CD4-positive, CD25-positive, alpha-beta regulatory T cell (primary cell): ENCODE data around the gene SPRYD3. TPM values are rescaled to one million over a fixed set of nuclear protein-coding genes. Genes with fewer than 3 reads are reported as not detected.

Experiments
- ATAC-seq, 2 donors: fragments of 150-1000 bp; cut with Tn5 transposase; one replicate each; pipeline ENCODE4 v1.10.0; 2021; ENCODE audit warnings: low read depth in 2 of 2, moderate number of reproducible peaks in 2 of 2, moderate library complexity in 1 of 2
- DNase-seq, 3 donors: peaks; one replicate each; pipeline versions ENCODE4 v3.0.0 to v3.0.0-alpha.2; 2012 to 2022; ENCODE audit warnings: mixed read lengths in 1 of 3
- H3K27ac ChIP-seq: one replicate; pipeline ENCODE4 v1.7.0; 2013; ENCODE audit warnings: mild to moderate bottlenecking, low read length; ENCODE audit not compliant: insufficient read depth, poor library complexity, severe bottlenecking
- H3K27me3 ChIP-seq: one replicate; pipeline ENCODE4 v1.7.0; 2013; ENCODE audit warnings: low read length; ENCODE audit not compliant: control insufficient read depth, insufficient read depth
- H3K36me3 ChIP-seq: one replicate; pipeline ENCODE4 v1.7.0; 2013; ENCODE audit warnings: mild to moderate bottlenecking, low read length, moderate library complexity; ENCODE audit not compliant: control insufficient read depth, insufficient read depth
- H3K4me1 ChIP-seq: 2 replicates; pipeline ENCODE4 v1.7.0; 2013; ENCODE audit warnings: mild to moderate bottlenecking, low read length; ENCODE audit not compliant: insufficient read depth, control insufficient read depth, poor library complexity, severe bottlenecking
- H3K4me3 ChIP-seq: one replicate; pipeline ENCODE4 v1.7.0; 2013; ENCODE audit warnings: low read depth, mild to moderate bottlenecking, low read length, moderate library complexity
- H3K9me3 ChIP-seq, 2 experiments: 1 replicate in 1 of 2; 2 replicates in 1 of 2; pipeline ENCODE4 v1.7.0; 2013; ENCODE audit warnings: low read length in 2 of 2, mild to moderate bottlenecking in 1 of 2, moderate library complexity in 1 of 2; ENCODE audit not compliant: control insufficient read depth in 2 of 2
- H3K27ac Mint-ChIP-seq, 3 donors: one replicate each; pipeline ENCODE4 v1.8.0; 2020 to 2022; ENCODE audit warnings: mild to moderate bottlenecking in 3 of 3, mixed read lengths in 3 of 3, moderate library complexity in 2 of 3
- H3K27me3 Mint-ChIP-seq: one replicate; pipeline ENCODE4 v1.8.0; 2022; ENCODE audit warnings: mild to moderate bottlenecking, mixed read lengths
- H3K36me3 Mint-ChIP-seq: one replicate; pipeline ENCODE4 v1.8.0; 2020; ENCODE audit warnings: mixed read lengths
- H3K4me1 Mint-ChIP-seq, 4 donors: one replicate each; pipeline ENCODE4 v1.8.0; 2020 to 2022; ENCODE audit warnings: mixed read lengths in 4 of 4, mild to moderate bottlenecking in 1 of 4
- H3K4me3 Mint-ChIP-seq, 4 donors: one replicate each; pipeline ENCODE4 v1.8.0; 2020 to 2022; ENCODE audit warnings: mild to moderate bottlenecking in 4 of 4, mixed read lengths in 4 of 4, moderate library complexity in 3 of 4
- H3K9me3 Mint-ChIP-seq, 7 donors: one replicate each; pipeline ENCODE4 v1.8.0; 2020 to 2022; ENCODE audit warnings: mixed read lengths in 7 of 7, mild to moderate bottlenecking in 3 of 7, moderate library complexity in 2 of 7
- polyA plus RNA-seq, 4 donors: library from polyadenylated mRNA; unstranded; fragments of 300-500 nt; fragmentation: Illumina TruSeq; gene quantifications; one replicate each; pipeline ENCODE4 v1.2.3, GENCODE V29; 2021
- total RNA-seq: library from RNA; stranded (reverse); gene quantifications from one replicate; pipeline ENCODE4 v1.2.3, GENCODE V29; 2022

SPRYD3 gene
- total and polyA plus RNA-seq, 5 donors from 2014 or later = 25.9 to 59.2 (median 43.1) TPM

GRCh38 chr12:53100466-53101151 is 21.4 kb upstream of the SPRYD3 start:
- H3K27ac ChIP-seq = no peak overlapping the region
- H3K4me3 ChIP-seq = no peak overlapping the region
- no peak for ATAC-seq
- peak overlapping the region in 1 of 3 donors; percentile 14 for H3K27ac Mint-ChIP-seq
- H3K36me3 Mint-ChIP-seq = no peaks in the 10 kb centered on the region
- H3K36me3 ChIP-seq = no peaks in the 10 kb centered on the region
- no peaks in the 10 kb centered on the region for H3K9me3 ChIP-seq
- peaks cover 4% of the 10 kb centered on the region for H3K27me3 ChIP-seq
- peaks cover 43% of the 10 kb centered on the region for H3K4me1 ChIP-seq
- peaks cover 17% of the 10 kb centered on the region for H3K27me3 Mint-ChIP-seq
- DNase-seq = no peak
- peaks cover 0 to 39% (median 22%) of the 10 kb centered on the region in 4 donors for H3K4me1 Mint-ChIP-seq
- H3K9me3 Mint-ChIP-seq = peaks cover 0 to 4% (median 0%) of the 10 kb centered on the region in 7 donors
- no peak overlapping the region for H3K4me3 Mint-ChIP-seq

DNA sequence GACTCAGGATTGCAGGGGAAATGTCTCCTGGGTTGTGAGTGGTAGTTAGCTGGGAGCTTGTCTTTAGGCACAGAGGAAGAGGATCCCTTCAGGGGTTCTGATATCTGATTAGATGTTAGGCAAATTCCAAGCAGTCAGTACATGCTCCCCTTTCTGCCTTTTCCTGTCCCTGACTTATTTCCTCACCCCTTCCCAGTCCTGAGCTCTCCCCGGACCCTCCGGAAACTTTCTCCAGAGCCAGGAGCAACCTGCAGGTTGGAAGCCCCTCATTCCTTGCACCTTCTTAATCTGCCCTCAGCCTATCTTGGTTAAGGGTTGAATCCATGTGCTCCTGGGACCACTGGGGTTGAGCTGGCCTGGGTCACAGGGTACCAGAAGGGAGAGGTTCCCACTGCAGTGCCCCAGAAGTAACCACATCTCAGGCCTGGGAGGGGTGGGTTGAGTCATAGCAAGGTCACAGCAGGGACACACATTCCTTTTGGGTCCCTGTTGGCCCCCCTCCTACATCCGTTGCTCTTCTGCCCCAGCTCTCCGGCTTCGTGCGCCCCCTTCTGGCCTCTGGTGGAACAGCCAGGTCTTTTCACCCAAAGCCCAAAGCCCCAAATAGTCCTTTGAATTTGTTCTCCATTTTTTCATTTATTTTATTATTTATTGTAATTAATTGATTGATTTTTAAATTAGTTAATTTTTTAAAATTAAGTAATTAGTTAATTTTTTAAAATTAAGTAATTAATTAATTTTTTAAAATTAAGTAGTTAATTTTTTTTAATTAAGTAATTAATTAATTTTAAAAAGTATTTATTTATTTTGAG is 20.1 kb upstream of the SPRYD3 start:
- Mint-ChIP-seq H3K27me3 (peaks cover 18% of the 10 kb centered on the region), H3K36me3 (no peaks in the 10 kb centered on the region), H3K4me3 (peak overlapping the region; percentile 47 to 71 (median 59)), H3K27ac (peak overlapping the region in 1 of 3 donors; percentile 31), H3K9me3 (peaks cover 0 to 4% (median 0%) of the 10 kb centered on the region in 7 donors), H3K4me1 (peaks cover 0 to 39% (median 22%) of the 10 kb centered on the region in 4 donors)
- H3K27me3 ChIP-seq = peaks cover 4% of the 10 kb centered on the region
- peaks cover 43% of the 10 kb centered on the region for H3K4me1 ChIP-seq
- H3K36me3 ChIP-seq = no peaks in the 10 kb centered on the region
- peak; percentile 68 to 77 for ATAC-seq
- H3K9me3 ChIP-seq = no peaks in the 10 kb centered on the region
- no peak overlapping the region for H3K27ac ChIP-seq
- no peak overlapping the region for H3K4me3 ChIP-seq
- peak; percentile 74 to 86 (median 82) for DNase-seq

GRCh38 chr12:53098354-53098981 is 19.3 kb upstream of the SPRYD3 start:
- peaks cover 25% of the 10 kb centered on the region for H3K27me3 Mint-ChIP-seq
- Histone ChIP-seq H3K27me3 (peaks cover 4% of the 10 kb centered on the region), H3K36me3 (no peaks in the 10 kb centered on the region), H3K4me1 (peaks cover 37% of the 10 kb centered on the region), H3K9me3 (no peaks in the 10 kb centered on the region), H3K27ac (no peak overlapping the region), H3K4me3 (no peak overlapping the region)
- H3K4me1 Mint-ChIP-seq = peaks cover 0 to 34% (median 22%) of the 10 kb centered on the region in 4 donors
- ATAC-seq (no peak), DNase-seq (peak in 1 of 3 donors; percentile 13)
- peak overlapping the region; percentile 54 to 89 (median 84) for H3K4me3 Mint-ChIP-seq
- H3K36me3 Mint-ChIP-seq = no peaks in the 10 kb centered on the region
- H3K27ac Mint-ChIP-seq = peak overlapping the region in 2 of 3 donors; percentile 46 to 56
- H3K9me3 Mint-ChIP-seq = peaks cover 0 to 4% (median 0%) of the 10 kb centered on the region in 7 donors

DNA sequence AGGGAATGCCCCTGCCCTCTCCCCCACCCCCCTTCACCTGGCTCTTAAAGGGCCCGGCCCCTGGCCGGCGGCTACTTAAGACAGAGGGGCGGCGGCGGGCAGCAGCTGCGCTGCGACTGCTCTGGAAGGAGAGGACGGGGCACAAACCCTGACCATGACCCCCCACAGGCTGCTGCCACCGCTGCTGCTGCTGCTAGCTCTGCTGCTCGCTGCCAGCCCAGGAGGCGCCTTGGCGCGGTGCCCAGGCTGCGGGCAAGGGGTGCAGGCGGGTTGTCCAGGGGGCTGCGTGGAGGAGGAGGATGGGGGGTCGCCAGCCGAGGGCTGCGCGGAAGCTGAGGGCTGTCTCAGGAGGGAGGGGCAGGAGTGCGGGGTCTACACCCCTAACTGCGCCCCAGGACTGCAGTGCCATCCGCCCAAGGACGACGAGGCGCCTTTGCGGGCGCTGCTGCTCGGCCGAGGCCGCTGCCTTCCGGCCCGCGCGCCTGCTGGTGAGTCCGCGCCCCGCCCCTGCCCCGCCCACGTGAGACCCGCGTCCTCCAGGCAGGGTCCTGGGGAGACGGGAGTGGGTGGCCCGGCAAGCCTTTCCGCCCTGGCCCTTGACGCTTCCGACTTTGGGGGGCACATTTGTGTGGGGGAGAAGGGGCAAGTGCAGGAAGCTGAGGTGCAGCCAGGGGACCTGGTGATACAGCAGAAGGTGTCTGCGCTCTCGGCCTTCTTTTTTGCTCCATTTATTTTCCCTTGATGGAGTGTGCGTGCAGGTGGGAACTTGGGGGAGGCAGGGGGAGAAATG is 18.6 kb upstream of the SPRYD3 start, which contains the start of gene IGFBP6:
IGFBP6 (plus strand) TSS at position 104 of the 790 bp plus-strand sequence; CDS start at position 155, 51 bp downstream.
- H3K4me1 Mint-ChIP-seq = peaks cover 0 to 28% (median 21%) of the 10 kb centered on the region in 4 donors
- ATAC-seq = peak; percentile 56 to 62
- H3K4me1 ChIP-seq = peaks cover 30% of the 10 kb centered on the region

DNA sequence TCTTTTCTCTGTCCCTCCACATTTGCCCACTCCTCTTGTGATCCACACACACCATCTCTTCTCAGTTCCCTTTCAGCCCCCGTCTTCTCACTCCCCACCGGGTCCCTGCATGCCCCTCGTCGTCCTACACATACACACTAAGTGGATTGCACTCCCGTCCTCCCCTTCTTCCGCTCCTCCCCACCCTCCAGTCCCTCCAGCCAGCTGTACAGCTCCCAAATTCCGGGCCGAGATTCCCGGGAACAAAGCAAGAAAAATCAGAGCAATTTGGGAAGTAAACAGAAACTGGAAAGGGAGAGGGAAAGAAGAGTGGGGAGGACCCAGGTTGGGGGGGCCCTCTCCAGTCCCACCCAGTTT is 18.0 kb upstream of the SPRYD3 start:
- Histone ChIP-seq H3K4me3 (no peak overlapping the region), H3K27ac (no peak overlapping the region), H3K4me1 (peaks cover 26% of the 10 kb centered on the region), H3K9me3 (no peaks in the 10 kb centered on the region), H3K36me3 (no peaks in the 10 kb centered on the region), H3K27me3 (peaks cover 4% of the 10 kb centered on the region)
- no peak for DNase-seq
- peak overlapping the region; percentile 27 to 85 (median 78) for H3K4me3 Mint-ChIP-seq
- peaks cover 26% of the 10 kb centered on the region for H3K27me3 Mint-ChIP-seq
- H3K4me1 Mint-ChIP-seq = peaks cover 0 to 24% (median 18%) of the 10 kb centered on the region in 4 donors
- H3K36me3 Mint-ChIP-seq = no peaks in the 10 kb centered on the region
- peaks cover 0 to 4% (median 0%) of the 10 kb centered on the region in 7 donors for H3K9me3 Mint-ChIP-seq
- no peak for ATAC-seq
- peak overlapping the region in 1 of 3 donors; percentile 85 for H3K27ac Mint-ChIP-seq

More for the DNA sequence above, 18.6 kb upstream of the SPRYD3 start, which contains the start of gene IGFBP6:
- peak; percentile 49 to 73 (median 49) for DNase-seq
- no peak within 1 kb of the TSS for H3K27ac ChIP-seq
- Mint-ChIP-seq H3K27me3 (peaks cover 25% of the 10 kb centered on the region), H3K36me3 (no peaks in the 10 kb centered on the region), H3K9me3 (peaks cover 0 to 4% (median 0%) of the 10 kb centered on the region in 7 donors), H3K27ac (peak within 1 kb of the TSS in 2 of 3 donors; percentile 56 to 85), H3K4me3 (peak within 1 kb of the TSS; percentile 54 to 89 (median 85))
- H3K4me3 ChIP-seq = no peak within 1 kb of the TSS
- H3K27me3 ChIP-seq = peaks cover 4% of the 10 kb centered on the region
- H3K9me3 ChIP-seq = no peaks in the 10 kb centered on the region
- no peaks in the 10 kb centered on the region for H3K36me3 ChIP-seq

GRCh38 chr12:53096759-53097158 is 17.6 kb upstream of the SPRYD3 start:
- no peak for ATAC-seq
- no peaks in the 10 kb centered on the region for H3K36me3 Mint-ChIP-seq

More at GRCh38 chr12:53096759-53097158, 17.6 kb upstream of the SPRYD3 start:
- H3K9me3 ChIP-seq = no peaks in the 10 kb centered on the region
- H3K36me3 ChIP-seq = no peaks in the 10 kb centered on the region
- Mint-ChIP-seq H3K4me3 (peak overlapping the region; percentile 27 to 85 (median 78)), H3K27me3 (peaks cover 30% of the 10 kb centered on the region), H3K9me3 (peaks cover 0 to 4% (median 0%) of the 10 kb centered on the region in 7 donors), H3K4me1 (peaks cover 0 to 24% (median 17%) of the 10 kb centered on the region in 4 donors), H3K27ac (peak overlapping the region in 1 of 3 donors; percentile 85)
- peaks cover 4% of the 10 kb centered on the region for H3K27me3 ChIP-seq
- H3K4me1 ChIP-seq = peaks cover 26% of the 10 kb centered on the region
- DNase-seq = no peak
- H3K4me3 ChIP-seq = no peak overlapping the region
- H3K27ac ChIP-seq = no peak overlapping the region
